ENCODE data around the gene SASH3.

SASH3 gene

GRCh38 chrX:129759576-129760061, 20.1 kb upstream of the SASH3 start:
- no peak for DNase-seq (ENCODE audit: low read depth)

- DNase-seq (ENCODE audit: low read depth) = no peak
These were observed 19.6 kb upstream of the SASH3 start for GRCh38 chrX:129760155-129760554.

- DNase-seq (ENCODE audit: low read depth) = no peak
These were observed 18.8 kb upstream of the SASH3 start for GRCh38 chrX:129760981-129761380.

- DNase-seq (ENCODE audit: low read depth) = no peak
These were observed 18.2 kb upstream of the SASH3 start for GRCh38 chrX:129761596-129761995.

- DNase-seq (ENCODE audit: low read depth) = no peak
These were observed 17.3 kb upstream of the SASH3 start for GRCh38 chrX:129762448-129762847.

- DNase-seq (ENCODE audit: low read depth) = no peak
These were observed 16.1 kb upstream of the SASH3 start for GRCh38 chrX:129763666-129764065.

GRCh38 chrX:129768186-129768585, 11.6 kb upstream of the SASH3 start:
- DNase-seq (ENCODE audit: low read depth) = no peak

- DNase-seq (ENCODE audit: low read depth) = no peak
These were observed 10.9 kb upstream of the SASH3 start for GRCh38 chrX:129768586-129769466.

GRCh38 chrX:129769467-129770154, 10.1 kb upstream of the SASH3 start:
- no peak for DNase-seq (ENCODE audit: low read depth)

GRCh38 chrX:129771266-129771995, 8.3 kb upstream of the SASH3 start:
- no peak for DNase-seq (ENCODE audit: low read depth)

- no peak for DNase-seq (ENCODE audit: low read depth)
These were observed 6.8 kb upstream of the SASH3 start for GRCh38 chrX:129772796-129773431.

GRCh38 chrX:129773649-129774458, 5.9 kb upstream of the SASH3 start:
- no peak for DNase-seq (ENCODE audit: low read depth)

GRCh38 chrX:129777218-129778030, 2.3 kb upstream of the SASH3 start:
- DNase-seq (ENCODE audit: low read depth) = no peak

GRCh38 chrX:129779086-129779672, 570 bp upstream of the SASH3 start:
- DNase-seq (ENCODE audit: low read depth) = no peak

- DNase-seq (ENCODE audit: low read depth) = no peak
These were observed 824 bp downstream of the SASH3 start for GRCh38 chrX:129780441-129781105.

GRCh38 chrX:129781134-129781672, 1.5 kb downstream of the SASH3 start:
- DNase-seq (ENCODE audit: low read depth) = peak; percentile 59

GRCh38 chrX:129781680-129782495, 2.1 kb downstream of the SASH3 start:
- no peak for DNase-seq (ENCODE audit: low read depth)

- DNase-seq (ENCODE audit: low read depth) = no peak
These were observed 3.0 kb downstream of the SASH3 start for GRCh38 chrX:129782706-129783105.

All from stimulated activated CD8-positive, alpha-beta memory T cell treated with anti-CD3 and anti-CD28 coated beads, Interleukin-15, amount 100 ng/mL, for 1 hour (primary cell).